ENCODE results near the gene TMEM8B.

TMEM8B gene

GRCh38 chr9:35812025-35812602 is 16.9 kb upstream of the TMEM8B start, which contains the start of gene SPAG8:
TSS of gene SPAG8 (minus strand) at chr9:35812262. CDS start at chr9:35812147, 115 bp downstream.
- peak; percentile 98 for DNase-seq (ENCODE audit: low spot score)

DNA sequence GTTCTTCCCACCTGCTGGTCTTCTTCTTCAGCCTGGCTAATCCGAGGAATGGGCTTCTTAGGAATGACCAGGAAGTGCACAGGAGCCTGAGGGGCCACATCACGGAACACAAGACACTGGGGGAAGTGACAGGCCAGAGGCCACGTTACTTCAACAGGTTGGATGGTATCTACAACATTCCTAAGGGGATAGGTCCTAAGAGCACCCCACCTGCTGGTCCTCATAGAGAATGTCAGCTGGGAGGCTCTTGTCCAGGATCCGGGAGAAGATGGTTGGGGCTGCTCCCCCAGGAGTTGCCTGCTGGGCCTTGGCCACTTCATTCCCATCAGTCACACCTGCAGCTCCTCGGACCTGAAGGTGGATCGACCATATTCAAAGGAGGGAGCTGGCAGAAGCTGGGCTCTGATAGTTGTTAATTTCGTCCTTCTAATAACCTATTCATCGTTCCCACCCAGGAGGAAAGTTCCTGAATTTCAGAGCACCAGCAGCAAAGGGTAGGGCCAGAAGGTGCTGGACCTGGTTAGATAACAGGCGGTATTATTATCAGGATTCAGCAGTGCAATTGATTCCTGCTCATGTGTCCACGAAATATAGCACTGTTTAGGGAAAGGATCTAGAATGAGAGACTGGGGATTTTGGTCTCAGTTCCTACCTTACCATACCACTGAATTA is 15.5 kb upstream of the TMEM8B start:
- DNase-seq (ENCODE audit: low spot score): peak; percentile 60

DNA sequence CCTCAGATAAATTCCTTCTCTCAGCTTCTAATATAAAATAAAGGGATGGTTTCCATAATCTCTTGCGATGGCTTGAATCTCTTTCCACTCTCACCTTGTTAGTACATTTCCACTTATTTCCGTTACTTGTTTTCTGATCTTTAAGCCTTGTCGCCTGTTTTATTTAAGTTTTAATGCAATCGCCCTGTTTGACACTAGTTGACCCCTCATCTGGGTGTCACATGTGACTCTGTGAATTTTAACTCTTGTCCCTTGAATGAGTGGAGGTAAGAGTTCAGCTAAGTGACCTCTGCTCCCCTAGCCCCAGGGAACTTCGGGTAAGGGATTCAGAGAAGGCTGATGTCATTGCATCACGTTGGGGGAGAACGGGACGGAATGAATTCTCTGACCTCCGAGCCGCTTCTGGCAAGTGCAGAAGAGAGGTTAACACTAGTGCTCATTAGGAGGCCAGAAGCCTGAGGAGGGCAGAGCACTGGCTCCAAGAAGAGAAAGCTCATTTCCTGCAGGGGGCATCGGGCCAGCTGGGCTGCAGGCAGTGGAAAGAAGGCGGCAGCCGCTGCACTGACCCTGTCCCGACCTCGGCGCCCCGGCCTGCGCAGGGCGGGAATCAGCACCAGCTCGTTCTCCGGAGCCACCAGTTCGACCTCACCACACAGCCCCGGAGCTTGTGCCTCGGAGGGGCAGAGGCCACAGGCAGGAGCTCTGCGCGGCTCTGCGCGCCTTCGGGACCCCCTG is 14.8 kb upstream of the TMEM8B start:
- DNase-seq (ENCODE audit: low spot score): peak; percentile 82

DNA sequence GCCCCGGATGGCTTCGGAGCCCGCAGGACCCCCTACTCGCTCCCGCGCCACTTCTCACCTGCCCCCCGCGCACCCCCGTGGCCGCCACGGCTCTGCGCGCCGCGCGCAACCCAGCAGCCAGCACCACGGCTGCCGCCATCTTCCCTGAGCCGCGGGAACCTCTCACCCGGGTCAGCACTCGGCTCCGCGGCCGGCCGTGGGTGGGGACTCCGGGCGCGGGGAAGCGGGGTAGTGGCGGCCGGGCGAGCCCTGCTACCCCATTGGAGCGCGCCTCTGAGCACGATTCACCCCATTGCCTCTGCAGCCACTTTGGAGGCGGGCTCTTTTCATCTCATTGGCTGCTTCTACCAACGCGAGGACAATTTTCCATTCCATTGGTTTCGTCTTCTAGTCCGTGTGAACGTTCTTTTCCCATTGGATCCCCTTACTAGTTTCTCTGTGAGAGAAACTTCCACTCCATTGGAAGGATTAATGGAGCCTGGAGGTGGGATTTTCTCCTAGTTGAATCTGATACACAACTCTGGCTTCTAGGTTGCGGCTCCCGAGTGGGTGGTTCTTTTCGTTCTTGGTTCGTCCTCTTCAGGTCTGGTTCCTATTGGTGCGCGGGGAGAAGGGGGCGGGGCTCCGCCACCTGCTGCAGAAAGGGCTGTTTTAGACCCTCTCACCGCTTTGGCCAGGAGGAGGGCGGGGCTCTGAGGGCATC is 14.0 kb upstream of the TMEM8B start, which contains the start of gene HINT2:
Gene HINT2, minus strand, starts transcription at position 202 of the 703 bp plus-strand sequence. Its CDS starts 63 bp downstream, at position 139.
- peak; percentile 100 for DNase-seq (ENCODE audit: low spot score)

DNA sequence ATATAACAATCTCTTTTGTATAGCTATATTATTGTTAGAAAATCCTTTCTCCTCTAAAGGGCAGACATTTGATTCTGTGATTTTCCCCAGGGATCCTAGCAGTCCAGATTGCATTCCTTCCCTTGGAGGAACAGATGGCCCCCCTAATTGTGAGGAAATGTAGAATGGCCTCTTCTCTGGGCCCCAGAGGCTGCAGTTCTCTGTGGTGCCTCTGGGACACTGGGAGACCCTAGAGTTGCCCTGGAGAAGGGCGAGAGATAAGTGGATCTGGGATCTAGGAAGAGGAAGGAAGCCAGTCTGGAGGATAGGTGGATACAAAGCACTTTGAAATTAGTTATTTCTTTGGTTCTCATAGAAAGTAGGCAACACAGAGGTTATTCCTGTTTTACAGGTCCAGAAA is 12.3 kb upstream of the TMEM8B start:
- DNase-seq (ENCODE audit: low spot score): no peak

DNA sequence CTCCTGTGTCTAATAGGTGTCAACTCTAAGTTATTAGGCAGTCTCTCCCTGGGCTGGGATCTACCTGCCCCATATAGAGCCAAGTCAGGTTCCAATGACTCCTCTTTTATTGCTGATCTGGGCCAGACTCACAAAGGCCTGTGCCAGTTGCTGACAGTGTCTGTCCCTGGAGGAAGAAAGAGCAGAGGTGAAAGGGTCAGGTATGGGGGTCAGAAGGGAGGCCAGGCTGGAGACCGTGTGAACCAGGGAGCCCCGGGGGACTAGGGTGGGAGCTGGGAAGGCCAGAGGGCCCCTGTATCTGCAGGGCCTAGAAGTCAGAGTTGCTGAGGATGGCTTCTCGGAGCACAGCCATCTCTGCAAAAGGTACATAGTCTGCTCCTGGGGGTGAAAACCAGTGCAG is 10.7 kb upstream of the TMEM8B start:
- DNase-seq (ENCODE audit: low spot score): no peak

DNA sequence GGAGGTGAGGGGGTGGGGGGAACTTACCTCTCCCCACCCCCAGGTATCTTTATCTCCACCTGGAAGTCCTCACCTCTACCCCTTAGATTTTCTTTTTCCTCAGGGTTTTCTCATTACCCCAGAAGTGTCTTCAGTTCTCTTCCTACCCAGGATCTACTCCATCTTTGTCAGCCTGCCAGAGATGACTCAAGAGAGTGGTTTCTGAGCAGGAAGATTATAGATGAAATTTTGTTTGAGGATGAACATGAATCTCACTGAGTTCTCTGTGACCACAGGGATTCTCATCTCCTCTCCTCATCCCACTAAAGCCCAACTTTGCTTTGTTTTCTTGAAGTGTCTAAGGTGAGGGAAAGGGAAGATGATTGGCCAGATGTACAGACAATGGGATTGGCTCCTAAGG is 9.0 kb upstream of the TMEM8B start:
- no peak for DNase-seq (ENCODE audit: low spot score)

DNA sequence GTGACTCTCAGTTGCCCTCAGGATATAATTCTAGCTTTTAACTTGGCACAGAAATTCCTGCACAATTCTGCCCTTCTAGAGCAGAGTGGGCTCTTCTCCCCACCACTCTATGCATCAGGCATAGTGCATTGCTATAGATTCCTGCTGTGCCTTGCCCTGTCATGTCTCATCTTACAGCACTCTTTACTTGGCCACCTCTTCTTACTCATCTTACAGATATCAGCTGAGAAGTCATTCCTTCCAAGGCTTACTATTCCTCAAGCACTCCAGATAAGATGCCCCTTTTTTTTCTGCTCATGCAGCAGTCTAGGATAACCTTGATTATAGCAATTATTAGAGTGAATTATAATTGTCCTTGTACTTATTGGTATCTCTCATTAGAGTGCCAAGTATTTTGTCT is 6.1 kb upstream of the TMEM8B start:
- no peak for DNase-seq (ENCODE audit: low spot score)

- DNase-seq (ENCODE audit: low spot score): peak; percentile 76
These were observed 2.8 kb upstream of the TMEM8B start for GRCh38 chr9:35826071-35826701.

- no peak for DNase-seq (ENCODE audit: low spot score)
These were observed 1.5 kb upstream of the TMEM8B start for GRCh38 chr9:35827486-35827885.

DNA sequence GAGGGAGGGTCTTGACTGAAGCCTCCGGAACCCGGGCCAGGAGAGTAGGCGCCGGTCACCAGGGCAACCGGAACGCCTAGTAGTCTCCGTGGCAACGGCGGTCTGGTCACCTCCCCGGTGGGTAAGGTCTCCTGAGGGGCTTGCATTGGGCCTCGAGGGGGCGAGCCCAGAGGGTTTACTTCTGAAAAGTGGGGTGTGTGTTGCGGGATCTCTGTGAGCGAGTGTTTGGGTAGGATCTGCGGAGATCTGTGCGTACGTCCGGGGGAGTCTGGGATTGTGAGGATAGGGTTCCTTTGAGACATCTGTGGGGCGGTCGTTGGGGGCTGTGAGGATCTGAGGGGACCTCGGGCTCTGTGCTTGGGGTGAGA is 328 bp upstream of the TMEM8B start, which contains the start of gene FAM221B:
Gene FAM221B, minus strand, starts transcription at position 17 of the 368 bp plus-strand sequence. CDS start 2,571 bp downstream, outside the sequence.
- DNase-seq (ENCODE audit: low spot score): no peak

DNA sequence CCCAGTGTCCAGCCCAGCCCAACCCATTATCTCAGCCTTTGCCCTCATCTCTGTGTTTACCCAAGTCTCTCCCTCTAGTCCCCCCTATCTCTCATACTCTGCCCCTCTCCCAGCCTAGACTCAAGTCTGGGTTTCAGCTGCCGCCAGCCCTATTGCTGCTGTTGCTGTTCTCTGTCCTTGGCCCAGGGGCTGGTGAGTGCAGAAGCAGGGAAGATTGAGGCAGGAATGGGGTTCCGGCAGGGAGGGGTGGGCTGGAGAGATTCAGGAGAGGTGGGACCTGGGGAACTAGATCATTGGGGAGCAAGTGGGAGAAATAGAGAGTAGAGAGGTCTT is 702 bp downstream of the TMEM8B start:
- no peak for DNase-seq (ENCODE audit: low spot score)

- no peak for DNase-seq (ENCODE audit: low spot score)
These were observed 2.0 kb downstream of the TMEM8B start for GRCh38 chr9:35831040-35831439.

DNA sequence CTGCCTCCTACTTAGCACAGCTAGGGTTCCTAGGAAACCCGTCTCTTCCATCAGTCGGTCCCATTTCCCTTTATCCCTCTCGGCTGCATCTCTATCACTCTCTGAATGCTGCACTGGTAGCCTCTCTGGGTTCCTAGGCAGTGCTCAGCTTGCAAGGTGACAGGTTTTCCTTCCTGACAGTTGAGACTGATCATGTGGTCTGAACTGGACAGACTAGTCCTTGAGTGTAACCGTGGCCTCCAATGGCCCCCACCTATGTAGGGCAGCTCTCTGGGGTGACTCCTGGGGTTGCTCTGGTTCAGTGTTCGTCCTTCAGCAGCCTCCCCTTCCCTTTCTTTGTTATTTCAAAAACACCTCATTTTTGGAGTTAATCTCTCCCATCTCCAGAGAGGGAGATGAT is 3.8 kb downstream of the TMEM8B start:
- peak; percentile 36 for DNase-seq (ENCODE audit: low spot score)

GRCh38 chr9:35834260-35835215 is 5.5 kb downstream of the TMEM8B start:
- DNase-seq (ENCODE audit: low spot score): no peak

GRCh38 chr9:35835216-35835632 is 6.2 kb downstream of the TMEM8B start:
- peak; percentile 42 for DNase-seq (ENCODE audit: low spot score)

DNA sequence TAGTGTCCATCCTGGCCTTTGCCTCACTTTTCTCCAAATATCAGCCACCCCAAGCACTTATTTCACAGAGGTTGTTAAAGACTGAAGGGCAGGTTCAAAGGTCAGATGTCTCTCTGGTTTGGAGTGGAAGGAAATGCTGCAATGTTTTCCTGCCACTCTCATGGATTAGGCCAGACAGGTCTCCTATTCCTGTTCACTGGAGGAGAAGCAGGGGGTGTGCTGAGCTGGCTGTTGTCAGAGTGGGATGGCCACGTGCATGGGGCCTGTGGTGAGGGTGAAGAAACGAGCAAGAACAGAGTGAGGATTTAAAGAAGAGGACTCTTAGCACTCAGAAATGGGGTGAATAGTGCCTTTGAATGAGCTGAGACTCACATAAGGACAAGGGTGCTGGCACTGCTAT is 6.7 kb downstream of the TMEM8B start:
- DNase-seq (ENCODE audit: low spot score): no peak

- no peak for DNase-seq (ENCODE audit: low spot score)
These were observed 7.6 kb downstream of the TMEM8B start for GRCh38 chr9:35836595-35836994.

DNA sequence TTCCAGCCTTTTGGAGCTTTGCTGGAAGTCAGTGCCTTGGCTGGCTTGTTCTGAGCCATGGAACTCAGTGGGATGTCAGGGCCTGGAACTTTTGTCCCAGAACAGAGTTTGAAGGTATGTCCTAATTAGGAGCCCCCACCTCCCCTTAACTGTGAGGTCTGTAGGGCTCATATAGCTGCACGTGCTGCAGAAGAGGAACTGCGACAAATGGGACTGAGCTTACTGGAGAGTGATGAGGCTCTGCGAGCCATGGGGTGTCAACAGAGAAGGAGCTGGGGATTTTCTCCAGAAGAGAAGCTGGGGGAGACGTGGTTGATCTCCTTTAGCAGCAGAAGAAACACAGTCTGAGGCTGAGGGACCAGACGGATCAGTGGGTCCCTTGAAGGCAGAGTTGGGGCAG is 10.9 kb downstream of the TMEM8B start:
- DNase-seq (ENCODE audit: low spot score): no peak

DNA sequence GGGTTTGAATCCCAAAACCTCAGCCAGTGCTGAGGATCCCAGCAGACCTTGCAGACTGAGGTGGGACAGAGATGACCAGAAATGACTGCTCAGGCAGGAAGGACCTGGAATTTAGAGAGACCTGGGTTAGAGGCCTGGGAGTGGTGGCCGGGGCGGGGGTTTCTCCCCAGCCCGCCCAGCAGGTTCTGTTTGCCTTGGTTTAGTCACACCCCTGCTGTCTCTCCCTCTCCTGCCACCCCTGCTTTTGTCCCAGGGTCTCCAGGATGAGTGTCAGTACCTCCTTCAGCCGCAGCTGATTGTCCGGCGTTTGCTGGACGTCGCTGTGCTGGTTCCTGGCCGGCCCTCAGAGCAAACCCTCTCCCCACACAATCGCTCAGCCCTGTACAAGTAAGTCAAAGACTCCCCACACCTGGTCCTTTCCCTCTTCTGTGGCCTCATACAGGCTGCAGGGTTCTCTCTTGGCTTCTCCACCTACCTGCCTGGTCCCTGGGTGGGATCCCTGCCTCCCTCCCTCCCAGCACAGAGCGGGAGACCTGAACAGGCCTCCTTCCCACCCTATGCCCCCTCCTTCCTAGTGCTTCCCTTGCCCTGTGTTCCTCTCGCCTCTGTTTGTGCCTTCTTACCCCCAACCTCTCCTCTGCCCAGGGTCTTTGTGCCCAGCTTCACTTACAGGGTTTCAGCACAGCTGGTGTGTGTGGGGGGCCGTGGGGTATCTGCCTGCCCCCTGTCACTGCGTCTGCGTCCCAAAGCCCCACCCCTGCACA is 12.0 kb downstream of the TMEM8B start:
- no peak for DNase-seq (ENCODE audit: low spot score)
